ENCODE results near the gene TMEM117.
"Not testable (repeated sequence)": the region's sequence is repeated elsewhere in the genome, so short reads cannot be mapped to it uniquely, and the experiment has no call there.

Gene TMEM117

DNA sequence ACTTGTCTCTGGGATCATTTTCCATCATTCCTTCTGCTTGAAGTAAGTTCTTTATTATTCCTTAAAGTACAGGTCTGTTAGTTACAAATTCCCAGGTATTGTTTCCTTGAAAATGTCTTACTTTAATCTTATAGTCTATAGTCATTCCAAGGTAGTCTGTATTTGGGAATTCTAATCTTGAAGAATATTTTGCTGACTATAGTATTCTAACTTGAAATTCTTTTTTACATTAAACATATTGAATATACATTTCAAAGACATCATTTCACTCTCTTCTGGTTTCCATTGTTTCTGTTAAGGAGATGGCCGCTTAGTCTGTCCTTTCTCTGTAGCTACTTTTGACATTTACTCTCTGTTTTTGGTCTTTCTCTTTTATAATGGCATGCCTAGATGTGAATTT lies 399.8 kb downstream of the TMEM117 start:
- no peak for DNase-seq

DNA sequence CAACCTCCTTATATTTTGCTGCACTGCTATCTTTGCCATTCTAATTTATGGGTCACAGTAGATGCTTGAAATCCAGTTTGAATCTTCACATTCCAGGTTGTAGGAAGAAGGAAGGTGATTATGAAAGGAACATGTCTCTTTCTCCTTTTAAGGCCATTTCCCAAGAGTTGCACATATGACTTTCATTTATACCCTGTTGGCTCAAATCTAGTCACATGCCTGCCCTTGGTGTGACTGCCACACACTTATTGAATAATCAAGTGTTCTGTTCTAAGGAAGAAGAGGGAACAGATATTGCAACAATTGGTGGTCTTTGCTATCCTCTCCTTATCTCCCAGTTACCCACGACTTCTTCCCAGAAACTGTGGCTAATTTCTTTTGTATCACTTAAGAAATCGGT lies 404.3 kb downstream of the TMEM117 start:
- no peak for DNase-seq

DNA sequence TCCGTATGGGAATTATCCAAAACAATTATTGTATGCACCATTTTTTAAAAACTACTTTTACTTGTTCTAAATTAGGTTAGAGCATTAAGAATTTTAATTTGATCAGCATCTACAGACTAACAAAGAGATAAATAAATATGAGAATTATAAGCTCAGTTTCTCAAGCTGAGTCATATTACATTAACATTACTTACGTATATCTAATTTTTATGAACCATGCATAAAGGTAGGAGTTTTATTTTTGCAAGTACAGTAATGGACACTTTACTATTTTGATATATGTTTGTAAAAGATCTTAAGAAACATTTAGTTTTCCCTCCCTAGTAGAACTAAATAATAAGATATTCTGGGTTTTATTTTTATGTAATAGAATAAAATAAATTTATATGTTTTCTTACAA lies 410.1 kb downstream of the TMEM117 start:
- no peak for DNase-seq

DNA sequence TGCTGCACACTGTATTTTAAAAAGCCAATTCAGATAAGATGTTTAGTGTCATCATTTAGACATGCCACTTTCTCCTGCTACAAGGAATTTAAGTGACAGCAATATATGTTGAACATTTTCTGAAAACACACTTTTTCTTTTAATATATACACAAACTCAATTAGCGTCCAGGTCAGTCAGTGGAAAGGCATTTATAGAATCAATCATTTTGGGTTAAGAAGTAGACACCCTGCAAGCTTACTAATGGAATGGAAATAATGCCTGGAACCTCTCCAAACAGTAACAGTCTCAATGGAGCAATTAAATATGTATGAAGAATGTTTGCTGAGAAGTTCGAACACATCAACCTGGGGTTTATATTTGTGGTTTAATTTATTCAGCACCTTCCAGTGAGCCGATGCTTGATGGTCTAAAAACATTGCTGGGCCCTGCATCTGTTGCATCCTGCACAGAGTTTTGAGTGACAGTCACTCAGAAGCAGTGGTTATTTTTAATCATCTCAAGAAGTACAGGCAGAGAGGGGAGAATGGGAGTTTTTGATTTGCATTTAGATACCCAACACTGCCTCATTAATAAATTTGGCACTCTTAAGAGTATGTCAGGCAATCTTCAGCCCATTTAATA lies 410.7 kb downstream of the TMEM117 start:
- DNase-seq: no peak

DNA sequence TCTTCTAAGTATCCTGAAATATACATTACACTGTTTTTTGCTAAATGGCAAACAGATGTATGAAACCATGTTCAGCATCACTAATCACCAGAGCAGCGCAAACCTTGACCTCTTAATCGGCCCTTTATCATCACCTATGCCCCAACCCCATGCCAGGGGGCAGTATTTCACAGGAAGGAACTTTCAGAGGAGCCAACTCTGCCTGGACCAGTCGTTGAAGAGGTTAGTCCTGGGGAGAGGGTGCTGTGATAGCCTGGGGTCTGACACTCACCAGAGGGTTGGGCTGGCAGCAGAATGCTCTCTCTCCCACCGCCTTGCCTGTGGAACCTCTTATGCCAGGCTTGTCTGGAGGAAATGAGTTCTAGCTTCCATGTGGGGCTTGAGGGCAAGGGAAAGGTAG lies 411.7 kb downstream of the TMEM117 start:
- DNase-seq: no peak

DNA sequence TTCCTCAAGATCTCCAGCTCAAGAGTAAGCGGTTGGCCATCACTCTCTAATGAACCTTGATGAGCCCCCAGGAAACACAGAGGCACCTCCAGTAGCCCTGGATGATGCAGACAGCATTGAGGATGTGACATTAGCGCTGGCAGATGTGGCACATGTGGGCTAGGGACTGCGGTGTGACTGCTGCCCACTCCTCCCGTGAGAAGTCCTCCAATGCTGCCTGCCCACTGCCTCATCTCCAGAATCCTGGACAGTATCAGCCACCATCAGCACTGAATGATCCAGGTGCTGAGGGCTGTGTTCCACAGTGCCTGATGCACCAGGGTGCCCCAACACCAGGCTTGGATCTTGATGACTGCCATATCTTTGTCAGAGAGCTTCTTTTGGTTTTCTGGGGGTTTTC lies 412.6 kb downstream of the TMEM117 start:
- DNase-seq: no peak

DNA sequence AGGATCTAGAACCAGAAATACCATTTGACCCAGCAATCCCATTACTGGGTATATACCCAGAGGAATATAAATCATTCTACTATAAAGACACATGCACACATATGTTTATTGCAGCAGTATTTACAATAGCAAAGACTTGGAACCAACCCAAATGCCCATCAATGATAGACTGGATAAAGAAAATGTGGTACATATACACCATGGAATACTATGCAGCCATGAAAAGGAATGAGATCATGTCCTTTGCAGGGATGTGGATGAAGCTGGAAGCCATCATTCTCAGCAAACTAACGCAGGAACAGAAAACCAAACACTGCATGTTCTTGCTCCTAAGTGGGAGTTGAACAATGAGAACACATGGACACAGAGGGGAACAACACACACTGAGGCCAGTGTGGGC lies 414.6 kb downstream of the TMEM117 start:
- DNase-seq: not testable (repeated sequence)

DNA sequence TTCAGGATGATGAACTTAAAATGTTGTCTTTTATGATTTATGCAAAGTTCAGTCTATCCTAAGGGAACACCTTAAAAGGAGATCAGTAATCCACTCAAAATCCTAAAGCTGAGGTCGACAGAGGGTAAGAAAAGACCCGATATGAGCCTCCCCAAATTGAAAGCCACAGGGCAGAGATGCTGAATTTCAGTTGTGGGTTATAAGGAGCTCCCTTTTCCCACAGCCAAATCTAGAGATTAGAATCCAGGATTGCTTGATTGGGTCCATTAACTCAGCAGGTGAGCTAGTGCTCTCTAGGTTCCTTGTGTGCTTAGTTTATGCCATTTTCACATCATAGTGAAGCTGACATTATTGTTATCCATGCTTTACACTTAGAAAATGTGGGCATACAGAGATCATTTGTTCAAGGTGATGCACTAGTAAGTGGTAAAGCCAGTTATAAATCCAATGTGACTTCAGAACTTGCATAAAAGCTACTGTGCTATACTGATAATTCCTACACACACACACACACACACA lies 417.5 kb downstream of the TMEM117 start:
- DNase-seq: no peak

DNA sequence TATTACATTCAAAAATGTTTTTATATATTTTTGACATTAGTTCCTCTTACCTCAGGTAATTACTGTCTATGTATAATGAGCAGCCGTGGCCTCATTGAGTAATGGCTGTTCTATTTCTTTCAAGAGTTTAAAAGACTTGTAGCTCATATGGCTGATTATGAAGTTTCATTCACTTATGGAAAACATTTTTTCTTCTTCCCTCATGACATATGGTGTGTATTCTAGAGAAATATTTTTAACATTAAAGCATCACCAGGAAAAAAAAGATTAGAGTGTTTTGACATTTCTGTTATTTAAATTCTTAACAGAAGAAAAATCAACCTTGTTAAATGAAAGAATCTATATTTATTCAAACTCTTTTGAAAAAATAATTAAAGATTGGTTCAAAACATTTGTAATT lies 422.4 kb downstream of the TMEM117 start:
- no peak for DNase-seq

DNA sequence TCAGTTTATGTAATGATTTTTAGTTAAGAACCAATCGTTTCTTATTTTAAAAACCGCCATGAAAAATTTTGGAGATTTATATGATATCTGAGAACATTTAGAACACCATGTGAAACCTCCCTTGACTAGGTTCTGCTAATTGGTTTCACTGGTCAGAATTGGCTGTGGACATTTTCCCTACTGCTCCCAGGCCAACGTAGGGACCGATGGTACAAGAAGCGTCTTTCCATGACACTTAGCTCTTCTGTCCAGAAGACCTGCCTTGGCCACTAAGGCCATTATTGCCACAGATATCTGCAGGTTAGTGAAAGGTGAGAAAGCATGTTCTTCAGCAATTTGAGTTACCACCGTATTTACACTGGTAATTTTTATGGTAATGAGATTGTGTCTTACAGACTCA lies 424.0 kb downstream of the TMEM117 start:
- DNase-seq: no peak

DNA sequence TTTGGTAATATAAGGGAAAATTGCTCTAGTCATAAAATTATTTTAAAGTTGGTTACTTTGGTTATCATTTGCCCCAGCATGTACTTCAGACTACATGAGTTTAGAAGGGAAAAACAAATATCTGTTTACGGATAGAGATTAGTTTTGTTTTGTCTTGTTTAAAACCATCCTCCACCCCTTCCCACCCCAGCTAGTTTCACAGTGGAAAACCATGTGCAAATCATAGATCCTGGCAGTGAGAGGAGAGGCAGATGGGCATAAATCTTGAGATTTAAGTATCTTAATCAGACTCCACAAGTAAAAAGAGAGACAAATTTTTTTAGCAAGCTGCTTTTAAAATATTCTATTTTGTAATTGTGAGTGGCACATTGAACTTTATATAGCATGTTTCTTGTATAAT lies 424.7 kb downstream of the TMEM117 start:
- no peak for DNase-seq

DNA sequence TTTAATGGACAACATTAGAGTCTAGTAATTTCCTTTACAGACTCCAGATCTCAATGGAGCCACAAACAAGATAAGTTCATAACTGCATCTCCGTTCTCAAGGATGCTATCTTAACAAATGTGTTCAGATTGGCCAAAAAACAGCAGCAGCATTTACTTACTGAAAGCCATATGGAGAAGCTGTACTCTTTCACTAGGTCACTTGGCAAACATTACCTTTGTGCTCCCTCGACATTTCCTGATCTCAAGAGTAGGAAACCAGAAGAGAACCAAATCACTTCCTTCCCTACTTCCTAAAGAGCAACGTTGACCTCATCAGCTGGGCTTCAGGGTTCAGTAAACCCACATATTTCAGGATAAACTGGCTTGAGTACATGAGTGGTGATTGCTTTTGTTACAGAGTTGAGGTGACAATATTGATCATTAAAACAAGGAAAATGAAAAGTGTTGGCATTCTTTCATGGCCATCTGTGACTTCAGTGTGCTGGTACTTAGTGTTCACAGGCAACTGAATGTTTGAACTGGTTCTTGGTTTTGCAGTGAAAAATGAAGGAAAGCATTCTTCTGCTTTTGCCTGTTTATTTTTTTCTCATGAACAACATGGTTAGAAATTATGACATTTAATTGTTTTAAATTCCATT lies 449.6 kb downstream of the TMEM117 start:
- no peak for DNase-seq

DNA sequence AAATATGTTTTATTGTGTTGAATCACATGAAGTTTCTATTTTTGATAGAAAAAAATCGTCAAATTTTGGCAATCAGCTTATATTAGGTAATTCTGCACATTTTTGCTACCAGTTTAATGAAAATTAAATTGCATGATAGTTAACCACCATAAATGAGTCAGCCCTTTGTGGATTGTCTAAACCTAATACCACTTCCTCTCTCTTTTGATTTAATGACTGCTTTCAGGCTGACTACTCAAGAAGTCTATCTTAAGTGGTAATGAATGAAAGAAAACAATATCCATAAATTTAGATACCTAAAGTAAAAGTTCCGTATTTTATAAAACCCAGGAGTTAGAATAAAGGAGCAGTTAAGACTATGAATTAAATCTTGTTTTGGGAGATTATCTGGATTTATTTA lies 450.5 kb downstream of the TMEM117 start:
- DNase-seq: no peak

DNA sequence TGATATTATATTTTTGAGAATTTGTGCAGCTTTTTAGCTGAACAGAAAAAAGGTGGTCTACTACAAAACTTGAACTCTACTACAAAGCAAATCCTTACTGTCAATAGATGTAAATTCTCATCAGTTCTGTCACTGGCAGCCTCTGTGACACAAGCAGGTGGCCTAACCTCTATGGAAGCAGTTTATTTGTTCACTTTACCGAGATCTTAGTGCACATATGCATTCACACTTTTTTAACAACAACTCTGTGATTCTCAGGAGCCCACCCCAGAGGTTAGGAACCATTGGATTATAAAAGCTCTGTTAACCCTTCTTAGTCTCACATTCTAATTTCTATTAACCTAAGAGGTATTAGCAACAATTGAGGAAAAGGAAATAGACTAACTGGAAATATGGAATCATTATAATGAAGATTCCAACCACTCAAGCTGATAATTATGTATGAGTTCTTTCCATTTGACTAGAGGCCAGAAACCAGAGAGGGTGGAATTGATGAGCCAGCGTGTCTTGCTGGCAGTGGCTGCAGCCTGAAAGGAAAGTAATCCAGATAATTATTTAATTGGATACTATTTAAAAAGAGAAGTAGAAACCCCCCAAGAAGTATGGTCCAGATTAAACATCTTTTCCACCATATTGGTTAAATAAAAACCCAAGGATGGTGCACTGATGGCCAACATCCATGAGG lies 451.1 kb downstream of the TMEM117 start:
- DNase-seq: no peak

DNA sequence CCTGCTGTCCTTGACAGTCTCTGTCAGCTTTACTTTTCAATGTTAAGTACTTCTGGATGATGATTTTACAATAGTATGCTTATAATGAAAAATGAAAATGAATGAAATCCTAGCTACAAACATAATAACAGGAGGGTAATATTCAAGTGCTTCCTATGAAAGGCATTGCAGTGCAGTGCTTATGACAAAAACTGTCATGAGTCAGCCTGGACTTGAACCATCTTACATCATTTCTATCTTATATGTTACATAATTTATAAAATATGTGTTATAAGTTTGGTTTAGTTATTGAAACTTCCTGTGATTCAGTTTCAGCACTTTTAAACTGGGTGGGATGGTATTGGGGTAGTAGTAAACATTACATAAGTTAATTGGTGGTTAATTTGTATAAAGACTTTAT lies 451.7 kb downstream of the TMEM117 start:
- no peak for DNase-seq

DNA sequence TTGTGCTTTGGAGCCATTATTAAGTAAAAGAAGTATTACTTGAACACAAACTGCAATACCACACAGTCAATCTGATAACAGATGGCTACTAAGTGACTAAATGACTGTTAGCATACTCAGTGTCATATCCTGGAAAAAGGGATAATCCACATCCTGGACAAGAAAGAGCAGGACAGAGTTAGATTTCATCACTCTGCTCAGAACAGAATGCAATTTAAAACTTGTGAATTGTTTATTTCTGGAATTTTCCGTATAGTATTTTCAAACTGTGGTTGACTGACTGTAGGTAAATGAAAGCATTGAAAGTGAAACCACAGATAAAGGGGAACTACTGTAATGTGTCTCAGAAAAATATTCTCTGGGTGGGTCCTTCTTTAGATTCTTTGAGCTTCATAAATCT lies 458.8 kb downstream of the TMEM117 start:
- no peak for DNase-seq

DNA sequence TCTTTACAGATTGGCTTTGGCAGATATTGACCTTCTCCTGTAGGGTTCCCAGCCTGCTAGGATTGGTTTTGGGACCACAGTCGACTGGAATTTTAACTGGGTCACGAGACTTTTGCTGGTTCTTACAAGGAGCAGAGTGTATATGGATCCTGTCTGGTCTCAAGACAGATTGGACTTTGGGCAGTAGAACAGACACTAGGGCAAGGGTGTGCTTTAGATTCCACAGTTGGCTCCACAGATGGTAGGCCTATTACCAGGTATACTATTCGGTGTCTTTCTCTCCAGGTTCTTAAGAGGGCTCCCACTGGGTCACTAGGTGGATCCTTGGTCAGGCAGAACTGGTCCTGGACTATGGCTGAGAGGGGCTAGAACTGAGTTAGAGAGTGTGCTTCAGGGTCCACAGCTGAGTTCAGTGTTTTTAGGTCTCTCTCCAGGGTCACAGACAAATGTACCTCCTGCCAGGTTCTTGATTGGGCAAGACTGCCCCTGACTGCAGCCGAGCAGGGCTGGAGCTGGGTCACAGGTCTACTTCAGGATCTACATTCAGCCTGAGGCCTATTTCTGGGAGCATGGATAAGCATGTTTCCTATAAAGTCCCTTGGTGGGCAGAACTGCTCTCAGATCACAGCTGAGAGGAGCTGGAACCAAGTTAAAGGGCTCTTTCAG lies 460.2 kb downstream of the TMEM117 start:
- no peak for DNase-seq

DNA sequence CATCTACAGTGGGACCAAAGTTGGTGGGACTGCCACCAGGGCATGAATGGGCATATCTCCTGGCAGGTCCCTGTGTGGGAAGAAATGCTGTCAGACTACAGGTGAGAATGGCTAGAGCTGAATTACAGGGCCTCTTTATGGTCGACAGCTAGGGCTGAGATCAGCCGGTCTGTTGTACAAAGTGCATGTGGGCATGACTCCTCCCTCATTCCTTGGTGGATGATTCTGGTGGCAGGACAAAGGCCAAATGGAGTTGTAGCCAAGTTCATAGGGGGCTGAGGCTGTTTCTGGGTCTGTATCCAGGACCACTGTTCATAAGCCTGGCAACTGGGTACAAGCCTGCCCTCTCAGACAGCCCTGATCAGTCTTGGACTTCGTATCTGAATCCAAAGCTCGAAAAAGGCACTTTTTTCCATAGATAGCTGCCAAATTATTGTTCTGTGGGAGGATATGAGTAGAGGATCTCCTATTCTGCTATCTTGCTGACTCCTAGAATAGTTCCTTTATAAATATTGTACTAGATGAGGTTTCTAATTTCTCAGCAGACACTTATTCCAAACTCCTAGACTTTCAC lies 460.8 kb downstream of the TMEM117 start:
- no peak for DNase-seq

DNA sequence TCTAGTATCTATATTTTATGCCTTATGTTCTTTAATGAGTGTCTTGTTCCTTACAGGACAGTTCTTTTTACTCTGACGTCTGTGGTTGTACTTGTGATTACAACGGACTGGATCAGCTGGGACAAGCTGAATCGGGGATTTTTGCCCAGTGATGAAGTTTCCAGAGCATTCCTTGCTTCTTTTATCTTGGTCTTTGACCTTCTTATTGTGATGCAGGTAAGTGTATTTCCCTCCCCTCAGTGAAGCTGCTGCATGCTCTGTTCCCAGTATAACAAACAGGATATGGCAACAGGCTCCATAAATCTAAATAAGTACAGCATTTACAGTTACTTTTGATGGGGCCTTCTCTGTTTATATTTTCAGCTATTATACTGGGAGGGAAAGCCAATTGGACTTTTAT lies 463.6 kb downstream of the TMEM117 start:
- DNase-seq: no peak

DNA sequence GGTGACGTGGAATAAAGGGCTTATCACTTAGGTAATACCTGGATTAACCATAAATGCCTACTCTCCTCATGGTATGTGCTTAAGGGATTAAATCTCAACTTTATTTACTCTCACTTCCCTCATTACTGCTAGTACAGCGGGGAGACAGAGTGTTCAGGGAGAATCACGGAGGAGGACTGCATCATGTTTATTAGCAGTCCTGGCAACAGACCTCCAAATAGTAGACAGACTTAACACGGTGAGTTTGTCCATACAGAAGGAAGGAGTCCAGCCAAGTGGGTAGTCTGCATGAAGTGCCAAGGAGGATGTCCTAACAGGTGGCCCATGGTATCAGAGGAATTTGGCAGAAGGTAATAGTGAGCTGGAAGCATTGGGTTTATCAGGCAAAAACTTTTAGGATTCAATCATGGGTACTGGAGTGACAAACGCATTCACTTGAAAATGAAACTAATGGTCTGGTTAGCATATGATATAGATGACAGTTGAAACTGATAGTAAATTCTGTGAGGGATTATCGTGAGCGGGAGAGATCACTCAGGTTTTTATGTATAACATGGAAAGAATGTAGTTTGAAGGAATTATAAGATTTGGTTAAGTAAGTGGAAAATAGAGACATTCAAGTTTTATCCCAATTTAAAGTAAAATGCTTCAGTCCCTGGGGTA lies 471.8 kb downstream of the TMEM117 start:
- no peak for DNase-seq

DNA sequence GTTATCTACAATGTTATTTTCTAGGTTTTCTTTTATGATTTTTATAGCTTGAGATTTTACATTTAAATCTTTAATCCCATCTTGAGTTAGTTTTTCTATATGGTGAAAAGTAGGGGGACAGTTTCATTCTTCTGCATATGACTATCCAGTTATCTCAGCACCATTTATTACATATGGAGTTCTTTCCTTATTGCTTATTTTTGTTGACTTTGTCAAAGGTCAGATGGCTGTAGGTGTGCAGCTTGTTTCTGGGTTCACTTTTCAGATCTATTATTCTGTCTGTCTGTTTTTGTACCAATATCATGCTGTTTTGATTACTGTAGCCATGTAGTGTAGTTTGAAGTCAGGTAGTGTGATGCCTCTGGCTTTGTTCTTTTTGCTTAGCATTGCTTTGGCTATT lies 477.3 kb downstream of the TMEM117 start:
- no peak for DNase-seq

DNA sequence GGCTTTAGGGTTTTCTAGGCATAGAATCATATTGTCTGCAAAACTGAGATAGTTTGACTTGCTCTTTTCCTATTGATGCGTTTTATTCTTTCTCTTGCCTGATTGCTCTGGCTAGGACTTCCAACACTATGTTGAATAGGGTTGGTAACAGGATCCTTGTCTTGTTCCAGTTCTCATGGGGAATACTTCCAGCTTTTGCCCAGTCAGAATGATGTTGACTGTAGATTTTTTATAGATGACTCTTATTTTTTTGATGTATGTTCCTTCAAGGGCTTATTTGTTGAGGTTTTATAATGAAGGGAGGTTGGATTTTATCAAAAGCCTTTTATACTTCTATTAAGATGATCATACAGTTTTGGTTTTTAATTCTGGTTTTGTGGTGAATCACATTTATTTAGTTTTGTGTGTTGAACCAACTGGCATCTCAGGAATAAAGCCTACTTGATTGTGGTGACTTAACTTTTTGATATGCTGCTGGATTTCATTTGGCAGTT lies 478.2 kb downstream of the TMEM117 start:
- no peak for DNase-seq

DNA sequence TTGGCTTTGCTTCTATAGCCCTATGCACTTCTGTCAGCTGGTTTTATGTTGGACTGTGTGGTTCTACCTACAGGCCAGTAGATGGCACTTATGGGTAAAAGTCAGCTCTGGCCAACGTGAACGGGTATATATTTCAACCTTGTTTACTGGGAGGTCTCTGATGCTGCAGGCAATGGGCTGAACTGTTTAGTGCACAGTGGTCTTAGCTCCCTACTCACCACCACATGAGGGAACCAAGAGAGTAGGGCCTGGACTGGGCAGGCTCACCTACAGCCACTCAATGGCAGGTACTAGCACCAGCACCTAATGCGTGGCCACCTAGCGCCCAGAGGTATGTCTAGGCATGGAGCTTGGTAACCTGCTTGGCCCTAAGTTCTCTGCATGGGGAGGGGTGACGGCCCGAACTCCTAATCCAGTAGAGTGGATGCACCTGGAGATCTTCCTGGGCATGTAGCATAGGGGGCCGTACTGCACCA lies 481.8 kb downstream of the TMEM117 start:
- DNase-seq: no peak

All from NCI-H1048 (cell line).